Keratinocyte (primary cell): ENCODE measurements around the gene ZNF521. TPM values are rescaled to one million over a fixed set of nuclear protein-coding genes. Genes with fewer than 3 reads are reported as not detected.

Experiments used
- DNase-seq: peaks from one replicate; pipeline ENCODE4 v3.0.0-alpha.2; 2011; ENCODE audit warnings: low read depth, missing footprints, low spot score
- FAIRE-seq: peaks from 2 replicates; lab custom pipeline; 2011; peaks lifted over from hg19 to GRCh38; lab: Jason Lieb, UNC
- H2AFZ ChIP-seq: 2 replicates; pipeline ENCODE4 v1.6.0; 2012; ENCODE audit warnings: low read length, control low read depth, inconsistent platforms; ENCODE audit not compliant: control insufficient read depth
- H3K27ac ChIP-seq: 2 replicates; pipeline ENCODE4 v1.5.1; 2011; ENCODE audit warnings: low read length; ENCODE audit not compliant: control insufficient read depth, insufficient read depth
- H3K27me3 ChIP-seq: 3 replicates; pipeline ENCODE4 v1.6.0; 2011; ENCODE audit warnings: low read length; ENCODE audit not compliant: control insufficient read depth, insufficient read depth; ENCODE audit errors: extremely low read depth
- H3K36me3 ChIP-seq, 2 experiments: 2 replicates in 1 of 2; 3 replicates in 1 of 2; pipeline ENCODE4 v1.5.1; 2011; ENCODE audit warnings: low read length in 2 of 2, mild to moderate bottlenecking in 1 of 2; ENCODE audit not compliant: control insufficient read depth in 2 of 2, insufficient read depth in 2 of 2; ENCODE audit errors: extremely low read depth in 1 of 2
- H3K4me1 ChIP-seq: 3 replicates; pipeline ENCODE4 v1.5.1; 2011; ENCODE audit warnings: low read length; ENCODE audit not compliant: control insufficient read depth, insufficient read depth; ENCODE audit errors: extremely low read depth
- H3K4me2 ChIP-seq: 3 replicates; pipeline ENCODE4 v1.6.0; 2011; ENCODE audit warnings: low read depth, low read length; ENCODE audit not compliant: control insufficient read depth, insufficient read depth; ENCODE audit errors: extremely low read depth
- H3K4me3 ChIP-seq, 3 experiments: fragments of 200-600 bp in 1 of 3; sonication (generic) in 1 of 3; 2 replicates in 2 of 3; 3 replicates in 1 of 3; pipeline ENCODE4 v1.5.1; 2011 to 2016; ENCODE audit warnings: low read length in 3 of 3, mild to moderate bottlenecking in 3 of 3, control low read depth in 2 of 3, inconsistent platforms in 1 of 3, low read depth in 1 of 3, mixed read lengths in 1 of 3, mixed run types in 1 of 3, moderate library complexity in 1 of 3; ENCODE audit not compliant: control insufficient read depth in 2 of 3, insufficient read depth in 2 of 3; ENCODE audit errors: extremely low read depth in 1 of 3
- H3K79me2 ChIP-seq: 2 replicates; pipeline ENCODE4 v1.6.0; 2012; ENCODE audit warnings: low read length; ENCODE audit not compliant: control insufficient read depth, insufficient read depth
- H3K9ac ChIP-seq: 3 replicates; pipeline ENCODE4 v1.6.0; 2011; ENCODE audit warnings: low read length; ENCODE audit not compliant: control insufficient read depth, insufficient read depth; ENCODE audit errors: extremely low read depth
- H3K9me1 ChIP-seq: 3 replicates; pipeline ENCODE4 v1.6.0; 2011; ENCODE audit warnings: low read length; ENCODE audit not compliant: control insufficient read depth, insufficient read depth; ENCODE audit errors: extremely low read depth
- H3K9me3 ChIP-seq: 2 replicates; pipeline ENCODE4 v1.5.1; 2012; ENCODE audit warnings: low read depth, low read length; ENCODE audit not compliant: control insufficient read depth
- H4K20me1 ChIP-seq: 3 replicates; pipeline ENCODE4 v1.6.0; 2011; ENCODE audit warnings: low read length; ENCODE audit not compliant: control insufficient read depth, insufficient read depth; ENCODE audit errors: extremely low read depth
- EZH2 ChIP-seq: IDR thresholded peaks from one replicate; pipeline ENCODE4 v1.6.1; 2012; ENCODE audit warnings: inconsistent platforms, mild to moderate bottlenecking, low read length, moderate library complexity
- dilution Hi-C: fragments of 300-500 bp; cut with MboI; formaldehyde crosslinking; loops from one replicate; pipeline ENCODE4 v1.7.0; 2020; ENCODE audit warnings: low sequenced_read_pairs; ENCODE audit not compliant: extremely low pct_ligation_motif_present
- polyA plus RNA-seq, 5 experiments: library from polyadenylated mRNA; depleted of rRNA in 3 of 5; stranded (reverse) in 3 of 5; stranded (forward) in 1 of 5; unstranded in 1 of 5; fragments of >200 nt; gene quantifications; 1 replicate in 1 of 5; 2 replicates in 3 of 5; 3 replicates in 1 of 5; pipeline versions ENCODE4 v1.2.1 to v1.2.3, GENCODE V29; 2011 to 2012; ENCODE audit warnings: missing spikeins in 2 of 5, low read depth in 1 of 5, low replicate concordance in 1 of 5
- TF ChIP-seq, protein P1 (sequence below), 3 experiments: IDR thresholded peaks in 1 of 3; conservative IDR thresholded peaks in 1 of 3; optimal IDR thresholded peaks in 1 of 3; 2 replicates in 2 of 3; 3 replicates in 1 of 3; pipeline versions ENCODE3 to v1.5.1; 2011; ENCODE audit warnings: low read length in 3 of 3, mild to moderate bottlenecking in 3 of 3, moderate library complexity in 2 of 3, control low read depth in 1 of 3, inconsistent platforms in 1 of 3; ENCODE audit not compliant: insufficient read depth in 2 of 3; ENCODE audit errors: extremely low read depth in 1 of 3

Gene ZNF521
- polyA plus RNA-seq, 1 donor (not counting 4 experiments of a cell fraction or from before 2014, with no cell fraction given) = 0.07 TPM

DNA sequence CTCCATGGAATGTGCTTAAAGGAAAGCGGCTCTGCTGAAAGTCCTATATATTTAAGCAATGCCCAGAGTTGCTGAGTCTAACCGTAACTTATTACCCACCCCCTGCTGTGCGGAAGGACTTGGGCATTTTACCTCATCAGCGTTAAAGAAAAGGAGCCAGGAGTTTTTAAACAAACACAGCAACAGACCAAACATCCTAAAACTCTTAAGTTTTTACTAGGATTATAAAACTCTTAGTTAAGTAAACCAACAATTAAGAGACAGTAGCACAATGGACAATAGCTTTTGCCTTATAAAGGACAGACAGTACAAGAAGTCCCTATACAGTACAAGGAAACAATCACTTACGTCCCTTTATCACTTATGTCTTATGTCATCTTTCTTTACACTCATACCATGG lies 90.2 kb downstream of the ZNF521 start:
- no peak for FAIRE-seq
- Histone ChIP-seq H3K27ac (no peak overlapping the region), H3K36me3 (no peaks in the 10 kb centered on the region), H3K9ac (no peak overlapping the region), H3K9me3 (no peaks in the 10 kb centered on the region), H3K27me3 (no peaks in the 10 kb centered on the region), H4K20me1 (no peaks in the 10 kb centered on the region), H3K4me1 (no peaks in the 10 kb centered on the region), H2AFZ (no peak overlapping the region), H3K79me2 (no peaks in the 10 kb centered on the region), H3K4me2 (no peak overlapping the region), H3K9me1 (no peaks in the 10 kb centered on the region), H3K4me3 (no peak overlapping the region)
- dilution Hi-C loops = no loop called here
- DNase-seq = no peak
- TF ChIP-seq, protein P1, sequence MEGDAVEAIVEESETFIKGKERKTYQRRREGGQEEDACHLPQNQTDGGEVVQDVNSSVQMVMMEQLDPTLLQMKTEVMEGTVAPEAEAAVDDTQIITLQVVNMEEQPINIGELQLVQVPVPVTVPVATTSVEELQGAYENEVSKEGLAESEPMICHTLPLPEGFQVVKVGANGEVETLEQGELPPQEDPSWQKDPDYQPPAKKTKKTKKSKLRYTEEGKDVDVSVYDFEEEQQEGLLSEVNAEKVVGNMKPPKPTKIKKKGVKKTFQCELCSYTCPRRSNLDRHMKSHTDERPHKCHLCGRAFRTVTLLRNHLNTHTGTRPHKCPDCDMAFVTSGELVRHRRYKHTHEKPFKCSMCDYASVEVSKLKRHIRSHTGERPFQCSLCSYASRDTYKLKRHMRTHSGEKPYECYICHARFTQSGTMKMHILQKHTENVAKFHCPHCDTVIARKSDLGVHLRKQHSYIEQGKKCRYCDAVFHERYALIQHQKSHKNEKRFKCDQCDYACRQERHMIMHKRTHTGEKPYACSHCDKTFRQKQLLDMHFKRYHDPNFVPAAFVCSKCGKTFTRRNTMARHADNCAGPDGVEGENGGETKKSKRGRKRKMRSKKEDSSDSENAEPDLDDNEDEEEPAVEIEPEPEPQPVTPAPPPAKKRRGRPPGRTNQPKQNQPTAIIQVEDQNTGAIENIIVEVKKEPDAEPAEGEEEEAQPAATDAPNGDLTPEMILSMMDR (optimal IDR thresholded peaks at IDR 0.05 in 1 of 3, IDR thresholded peaks at IDR 0.05 in 1 of 3, conservative IDR thresholded peaks at IDR 0.05 in 1 of 3; ENCODE audit: extremely low read depth in 1 of 3, insufficient read depth in 2 of 3, low read length in 3 of 3) = no peak

DNA sequence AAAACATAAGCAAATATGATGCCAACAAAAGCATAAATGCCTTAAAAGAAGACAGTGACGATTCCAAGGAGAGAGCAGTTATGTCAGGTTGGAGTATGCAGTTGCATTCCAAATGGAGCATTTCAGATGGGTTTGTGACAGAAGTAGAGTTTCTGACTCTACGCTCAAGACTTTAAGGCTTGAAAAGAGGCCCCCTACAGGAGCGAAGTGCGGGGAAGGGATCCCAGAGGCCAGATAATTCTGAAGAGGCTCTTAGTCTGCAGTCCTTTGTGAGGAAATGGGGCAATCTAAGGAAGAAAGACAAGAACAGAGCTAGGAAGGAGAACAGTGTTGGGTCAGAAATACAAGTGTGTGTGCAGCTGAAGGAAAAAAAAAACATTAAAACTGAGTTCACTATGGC lies 95.5 kb downstream of the ZNF521 start:
- TF ChIP-seq, protein P1 (optimal IDR thresholded peaks at IDR 0.05 in 1 of 3, IDR thresholded peaks at IDR 0.05 in 1 of 3, conservative IDR thresholded peaks at IDR 0.05 in 1 of 3; ENCODE audit: extremely low read depth in 1 of 3, insufficient read depth in 2 of 3, low read length in 3 of 3) = no peak
- TF ChIP-seq EZH2 = no peak
- no peak for DNase-seq
- dilution Hi-C loops = no loop called here
- Histone ChIP-seq H3K27ac (no peak overlapping the region), H3K4me2 (no peak overlapping the region), H3K27me3 (no peaks in the 10 kb centered on the region), H3K9ac (no peak overlapping the region), H2AFZ (no peak overlapping the region), H3K9me1 (no peaks in the 10 kb centered on the region), H3K36me3 (no peaks in the 10 kb centered on the region), H3K9me3 (no peaks in the 10 kb centered on the region), H3K4me3 (no peak overlapping the region), H3K4me1 (no peaks in the 10 kb centered on the region), H4K20me1 (no peaks in the 10 kb centered on the region), H3K79me2 (no peaks in the 10 kb centered on the region)
- FAIRE-seq = no peak
